ENCODE measurements around the gene AKAP6.

AKAP6 gene

DNA sequence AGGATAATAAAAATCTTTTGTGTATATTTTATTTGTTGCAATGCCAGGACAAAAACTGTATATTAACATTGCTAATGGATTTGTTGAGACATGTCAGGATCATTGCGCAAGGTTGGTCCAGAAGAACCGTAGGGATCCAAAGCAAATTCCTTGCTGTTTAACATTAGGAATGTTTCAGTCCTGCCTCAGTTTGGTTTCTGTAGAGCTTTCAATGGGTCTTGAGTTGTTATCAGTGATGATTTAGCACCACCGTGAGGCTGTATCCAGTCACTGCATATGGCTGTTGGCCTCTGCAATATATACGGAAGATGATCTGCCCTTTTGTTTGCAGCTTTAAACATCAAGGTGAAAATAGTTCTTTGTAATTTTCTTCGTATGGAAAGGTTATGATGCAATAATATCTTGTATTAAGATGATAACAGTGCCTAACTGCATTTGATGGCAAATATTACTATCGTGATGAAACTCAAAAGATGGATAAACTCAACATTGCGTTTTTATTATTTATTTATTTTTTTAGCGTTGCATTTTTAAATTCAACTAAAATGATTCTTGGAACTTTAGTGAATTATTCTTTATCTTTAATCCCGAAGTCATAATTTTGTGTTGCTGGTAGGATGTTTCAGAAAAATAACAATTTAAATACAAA, 231.2 kb downstream of the AKAP6 start:
- H3K4me1 Mint-ChIP-seq, result peaks cover 6% of the 10 kb centered on the region
- ATAC-seq (replicated peaks; ENCODE audit: extremely low read depth, poor library complexity, severe bottlenecking), result no peak
- no peak for DNase-seq (ENCODE audit: low spot score in 2 of 2)
- no peaks in the 10 kb centered on the region for H3K9me3 Mint-ChIP-seq
- no peak overlapping the region for H3K27ac Mint-ChIP-seq (ENCODE audit: low read depth)
- no peaks in the 10 kb centered on the region for H3K36me3 Mint-ChIP-seq (ENCODE audit: insufficient read depth)
- H3K4me3 Mint-ChIP-seq, result no peak overlapping the region
- H3K27me3 Mint-ChIP-seq, result no peaks in the 10 kb centered on the region

DNA sequence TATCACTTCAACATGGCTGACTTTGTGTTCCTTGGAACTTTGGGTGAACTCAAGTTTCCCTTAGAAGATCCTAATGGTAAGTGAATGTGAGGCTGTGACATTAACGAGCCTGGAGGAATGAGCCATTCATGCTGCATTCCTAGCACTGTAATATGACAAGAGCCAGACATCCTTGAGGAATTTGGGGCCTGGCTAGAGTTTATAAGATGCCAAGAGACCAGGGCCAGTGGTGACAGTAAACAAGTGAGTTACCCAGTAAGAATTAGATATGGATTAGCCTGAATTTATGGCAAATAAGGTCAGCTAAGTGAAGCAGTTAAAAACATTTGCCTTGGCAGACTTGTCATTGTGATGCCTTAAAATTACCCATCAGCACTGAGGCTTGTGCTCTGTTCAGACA, 232.4 kb downstream of the AKAP6 start:
- DNase-seq (ENCODE audit: low spot score in 2 of 2), result no peak
- Mint-ChIP-seq H3K4me1 (peaks cover 6% of the 10 kb centered on the region), H3K4me3 (no peak overlapping the region), H3K27me3 (no peaks in the 10 kb centered on the region), H3K9me3 (no peaks in the 10 kb centered on the region), H3K36me3 (ENCODE audit: insufficient read depth) (no peaks in the 10 kb centered on the region), H3K27ac (ENCODE audit: low read depth) (no peak overlapping the region)
- no peak for ATAC-seq (replicated peaks; ENCODE audit: extremely low read depth, poor library complexity, severe bottlenecking)

GRCh38 chr14:32564596-32564995, 235.5 kb downstream of the AKAP6 start:
- no peaks in the 10 kb centered on the region for H3K36me3 Mint-ChIP-seq (ENCODE audit: insufficient read depth)
- ATAC-seq (replicated peaks; ENCODE audit: extremely low read depth, poor library complexity, severe bottlenecking) (no peak), DNase-seq (ENCODE audit: low spot score in 2 of 2) (no peak)
- H3K4me1 Mint-ChIP-seq, result peaks cover 6% of the 10 kb centered on the region
- H3K27ac Mint-ChIP-seq (ENCODE audit: low read depth), result no peak overlapping the region
- no peaks in the 10 kb centered on the region for H3K27me3 Mint-ChIP-seq
- no peak overlapping the region for H3K4me3 Mint-ChIP-seq
- no peaks in the 10 kb centered on the region for H3K9me3 Mint-ChIP-seq

DNA sequence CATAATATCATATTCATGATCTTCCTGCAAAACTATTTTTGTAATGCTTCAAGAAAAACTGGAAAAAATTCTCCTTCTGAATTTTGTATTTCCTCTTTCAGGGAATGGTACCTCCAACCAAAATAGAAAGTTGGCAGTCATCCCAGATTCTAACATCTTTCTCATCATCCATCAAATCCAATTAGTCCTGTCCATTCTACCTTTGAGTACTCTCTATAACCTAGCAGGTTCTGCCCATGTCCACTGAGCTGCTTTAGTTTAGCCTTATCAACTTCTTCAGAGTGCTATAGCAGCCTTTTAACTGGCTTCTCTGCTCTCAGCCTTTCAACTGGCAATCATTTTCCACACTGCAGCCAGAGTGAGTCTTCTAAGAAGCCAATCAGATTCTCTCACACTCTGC, 236.2 kb downstream of the AKAP6 start:
- H3K36me3 Mint-ChIP-seq (ENCODE audit: insufficient read depth), result no peaks in the 10 kb centered on the region
- H3K4me1 Mint-ChIP-seq, result peaks cover 6% of the 10 kb centered on the region
- no peaks in the 10 kb centered on the region for H3K27me3 Mint-ChIP-seq
- DNase-seq (ENCODE audit: low spot score in 2 of 2), result no peak
- H3K27ac Mint-ChIP-seq (ENCODE audit: low read depth), result no peak overlapping the region
- no peaks in the 10 kb centered on the region for H3K9me3 Mint-ChIP-seq
- no peak for ATAC-seq (replicated peaks; ENCODE audit: extremely low read depth, poor library complexity, severe bottlenecking)
- no peak overlapping the region for H3K4me3 Mint-ChIP-seq

DNA sequence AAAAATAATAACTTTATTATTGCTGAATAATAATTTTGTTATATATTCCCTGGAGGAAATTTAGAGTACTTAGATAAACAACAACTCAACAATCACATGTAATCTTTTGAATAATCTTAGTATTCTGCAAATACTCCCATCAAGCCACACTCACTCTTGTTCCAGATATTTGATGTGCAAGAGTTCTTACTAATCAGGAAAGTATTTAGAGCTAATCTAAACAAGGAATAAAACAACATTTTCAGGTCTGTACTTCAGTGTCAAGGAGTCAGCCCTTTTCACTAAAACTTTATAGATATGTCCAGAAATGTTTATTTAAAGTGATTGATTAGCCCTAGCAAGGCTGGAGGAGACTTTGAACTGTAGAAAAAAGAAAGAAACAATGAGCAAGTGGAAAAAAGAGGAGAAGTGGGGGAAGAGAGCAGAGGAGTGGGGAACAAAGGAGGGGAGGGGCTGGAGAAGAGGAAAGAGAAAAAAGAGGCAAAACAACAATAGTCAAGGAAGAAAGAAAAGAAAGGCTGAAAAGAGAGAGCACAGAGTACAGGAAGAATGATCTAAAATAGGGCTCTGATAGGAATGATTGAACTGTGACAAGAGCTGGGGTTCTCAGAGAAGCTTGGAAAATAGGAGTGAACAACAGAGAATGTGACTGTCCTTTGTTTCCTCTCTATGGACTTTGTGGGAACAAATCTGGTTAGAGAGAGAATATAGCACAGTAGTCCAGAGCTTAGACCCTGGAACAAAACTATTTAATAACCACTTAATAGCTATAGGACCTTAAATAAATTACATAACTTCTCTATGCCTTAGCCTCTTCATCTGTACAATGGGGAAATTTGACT, 238.7 kb downstream of the AKAP6 start:
- DNase-seq (ENCODE audit: low spot score in 2 of 2) (no peak), ATAC-seq (replicated peaks; ENCODE audit: extremely low read depth, poor library complexity, severe bottlenecking) (no peak)
- no peak overlapping the region for H3K4me3 Mint-ChIP-seq
- no peaks in the 10 kb centered on the region for H3K27me3 Mint-ChIP-seq
- no peaks in the 10 kb centered on the region for H3K36me3 Mint-ChIP-seq (ENCODE audit: insufficient read depth)
- H3K4me1 Mint-ChIP-seq, result peaks cover 6% of the 10 kb centered on the region
- H3K27ac Mint-ChIP-seq (ENCODE audit: low read depth), result no peak overlapping the region
- H3K9me3 Mint-ChIP-seq, result no peaks in the 10 kb centered on the region

DNA sequence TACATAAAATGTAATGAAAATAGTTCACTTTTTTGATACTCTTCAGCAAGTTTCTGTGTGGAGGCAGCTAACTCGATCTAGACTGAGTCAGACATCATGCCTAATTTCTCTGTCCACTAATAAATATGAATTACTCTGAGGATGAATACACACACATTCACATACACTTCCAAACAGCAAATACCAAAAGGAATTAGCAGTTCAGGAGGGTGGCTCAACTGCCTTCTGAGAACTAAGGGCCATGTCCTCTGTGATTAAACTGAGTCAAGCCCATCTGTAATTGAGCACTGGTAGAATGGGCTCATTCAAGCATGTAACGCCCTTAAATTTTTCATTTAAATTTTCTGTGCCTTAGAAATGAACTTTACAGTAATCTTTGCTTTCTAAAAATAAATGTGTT, 242.5 kb downstream of the AKAP6 start:
- ATAC-seq (replicated peaks; ENCODE audit: extremely low read depth, poor library complexity, severe bottlenecking), result no peak
- no peaks in the 10 kb centered on the region for H3K4me1 Mint-ChIP-seq
- no peaks in the 10 kb centered on the region for H3K9me3 Mint-ChIP-seq
- no peaks in the 10 kb centered on the region for H3K36me3 Mint-ChIP-seq (ENCODE audit: insufficient read depth)
- H3K4me3 Mint-ChIP-seq, result no peak overlapping the region
- no peak for DNase-seq (ENCODE audit: low spot score in 2 of 2)
- no peak overlapping the region for H3K27ac Mint-ChIP-seq (ENCODE audit: low read depth)
- no peaks in the 10 kb centered on the region for H3K27me3 Mint-ChIP-seq

GRCh38 chr14:32571995-32572866, 243.1 kb downstream of the AKAP6 start:
- no peaks in the 10 kb centered on the region for H3K4me1 Mint-ChIP-seq
- H3K36me3 Mint-ChIP-seq (ENCODE audit: insufficient read depth), result no peaks in the 10 kb centered on the region
- H3K4me3 Mint-ChIP-seq, result no peak overlapping the region
- H3K27me3 Mint-ChIP-seq, result no peaks in the 10 kb centered on the region
- ATAC-seq (replicated peaks; ENCODE audit: extremely low read depth, poor library complexity, severe bottlenecking) (no peak), DNase-seq (ENCODE audit: low spot score in 2 of 2) (no peak)
- no peaks in the 10 kb centered on the region for H3K9me3 Mint-ChIP-seq
- H3K27ac Mint-ChIP-seq (ENCODE audit: low read depth), result no peak overlapping the region

DNA sequence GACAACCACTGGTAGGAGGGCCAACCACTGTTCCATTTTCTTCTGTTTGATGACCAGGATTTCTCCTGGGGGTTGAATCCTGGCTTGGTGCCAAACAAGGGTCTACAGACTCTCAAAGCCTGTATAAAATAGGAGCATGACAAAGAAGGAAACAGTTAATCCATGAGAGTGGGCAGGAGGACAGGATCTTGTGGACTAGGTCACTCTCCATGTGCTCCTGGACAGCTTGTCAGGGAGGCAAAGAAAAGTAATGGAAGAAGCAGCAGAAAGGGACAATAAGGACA, 243.7 kb downstream of the AKAP6 start:
- H3K4me1 Mint-ChIP-seq, result no peaks in the 10 kb centered on the region
- H3K4me3 Mint-ChIP-seq, result no peak overlapping the region

GRCh38 chr14:32574269-32574668, 245.2 kb downstream of the AKAP6 start:
- Mint-ChIP-seq H3K4me1 (no peaks in the 10 kb centered on the region), H3K4me3 (no peak overlapping the region), H3K9me3 (no peaks in the 10 kb centered on the region), H3K27ac (ENCODE audit: low read depth) (no peak overlapping the region), H3K36me3 (ENCODE audit: insufficient read depth) (no peaks in the 10 kb centered on the region), H3K27me3 (no peaks in the 10 kb centered on the region)
- ATAC-seq (replicated peaks; ENCODE audit: extremely low read depth, poor library complexity, severe bottlenecking), result no peak
- no peak for DNase-seq (ENCODE audit: low spot score in 2 of 2)

More for the DNA sequence above, 243.7 kb downstream of the AKAP6 start:
- DNase-seq (ENCODE audit: low spot score in 2 of 2), result no peak
- no peak for ATAC-seq (replicated peaks; ENCODE audit: extremely low read depth, poor library complexity, severe bottlenecking)
- no peaks in the 10 kb centered on the region for H3K9me3 Mint-ChIP-seq
- no peaks in the 10 kb centered on the region for H3K27me3 Mint-ChIP-seq
- H3K27ac Mint-ChIP-seq (ENCODE audit: low read depth), result no peak overlapping the region
- no peaks in the 10 kb centered on the region for H3K36me3 Mint-ChIP-seq (ENCODE audit: insufficient read depth)

DNA sequence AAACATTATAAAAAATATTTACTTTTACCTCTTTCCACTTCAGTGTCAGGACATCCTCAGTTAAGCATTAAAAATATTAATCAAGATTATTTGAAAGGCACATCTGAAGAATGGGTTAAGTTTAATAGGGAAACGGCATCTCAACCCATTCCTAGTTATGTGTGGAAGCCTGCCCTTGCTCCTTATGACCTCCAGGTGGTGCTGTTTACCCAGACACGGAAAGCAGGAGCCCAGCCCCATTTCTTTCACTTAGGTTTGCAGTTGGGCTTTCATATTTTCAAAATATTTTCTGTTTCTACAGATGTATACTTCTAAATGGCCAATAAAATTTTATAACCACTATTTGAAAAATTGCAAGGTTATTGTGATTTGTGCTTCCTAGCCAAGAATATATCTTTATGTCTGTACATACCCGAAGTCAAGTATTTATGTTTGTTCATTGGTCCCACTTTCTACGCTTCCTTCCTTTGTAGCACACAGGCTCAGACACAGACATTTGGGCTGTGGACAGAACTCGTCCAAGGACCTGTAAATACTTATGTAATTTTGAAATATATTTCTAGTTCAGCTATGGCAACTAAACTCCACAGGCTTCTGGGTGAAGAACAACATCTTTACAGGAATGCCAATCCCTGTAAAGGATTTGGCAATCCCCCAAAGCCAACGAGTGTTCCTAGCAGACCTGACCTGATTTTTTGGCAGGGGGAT, 247.1 kb downstream of the AKAP6 start:
- no peak for DNase-seq (ENCODE audit: low spot score in 2 of 2)
- no peaks in the 10 kb centered on the region for H3K4me1 Mint-ChIP-seq
- H3K36me3 Mint-ChIP-seq (ENCODE audit: insufficient read depth), result no peaks in the 10 kb centered on the region
- no peak for ATAC-seq (replicated peaks; ENCODE audit: extremely low read depth, poor library complexity, severe bottlenecking)
- H3K9me3 Mint-ChIP-seq, result no peaks in the 10 kb centered on the region
- H3K4me3 Mint-ChIP-seq, result no peak overlapping the region
- no peaks in the 10 kb centered on the region for H3K27me3 Mint-ChIP-seq
- no peak overlapping the region for H3K27ac Mint-ChIP-seq (ENCODE audit: low read depth)

- H3K4me3 Mint-ChIP-seq, result no peak overlapping the region
- ATAC-seq (replicated peaks; ENCODE audit: extremely low read depth, poor library complexity, severe bottlenecking) (no peak), DNase-seq (ENCODE audit: low spot score in 2 of 2) (no peak)
- no peaks in the 10 kb centered on the region for H3K27me3 Mint-ChIP-seq
- no peaks in the 10 kb centered on the region for H3K9me3 Mint-ChIP-seq
- no peaks in the 10 kb centered on the region for H3K4me1 Mint-ChIP-seq
- no peak overlapping the region for H3K27ac Mint-ChIP-seq (ENCODE audit: low read depth)
- no peaks in the 10 kb centered on the region for H3K36me3 Mint-ChIP-seq (ENCODE audit: insufficient read depth)
Observed at GRCh38 chr14:32576977-32577376, 247.9 kb downstream of the AKAP6 start.

DNA sequence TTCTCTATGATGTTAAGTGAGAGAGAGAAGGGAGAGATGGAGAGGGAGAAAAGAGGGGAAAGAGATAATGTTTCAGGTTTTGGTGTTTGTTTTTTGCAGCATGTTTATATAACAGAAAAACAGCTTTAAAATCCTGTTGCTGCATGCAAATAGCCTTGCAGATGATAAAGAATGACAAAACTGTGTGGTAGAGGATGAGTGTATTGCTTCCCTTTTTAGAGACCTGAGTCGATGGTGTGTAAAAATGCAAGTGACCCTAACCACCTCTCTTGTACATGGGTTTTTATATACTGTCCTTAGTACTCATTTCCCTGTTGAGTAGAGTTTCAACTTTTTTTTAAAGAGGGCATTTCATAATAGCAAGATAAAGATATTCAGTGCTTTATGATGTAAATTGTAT, 249.1 kb downstream of the AKAP6 start:
- H3K4me1 Mint-ChIP-seq, result no peaks in the 10 kb centered on the region
- H3K36me3 Mint-ChIP-seq (ENCODE audit: insufficient read depth), result no peaks in the 10 kb centered on the region
- no peak overlapping the region for H3K27ac Mint-ChIP-seq (ENCODE audit: low read depth)
- DNase-seq (ENCODE audit: low spot score in 2 of 2) (no peak), ATAC-seq (replicated peaks; ENCODE audit: extremely low read depth, poor library complexity, severe bottlenecking) (no peak)
- no peak overlapping the region for H3K4me3 Mint-ChIP-seq
- H3K27me3 Mint-ChIP-seq, result no peaks in the 10 kb centered on the region
- no peaks in the 10 kb centered on the region for H3K9me3 Mint-ChIP-seq
